ENCODE measurements around the gene DUOX1. TPM values are rescaled to one million over a fixed set of nuclear protein-coding genes. Genes with fewer than 3 reads are reported as not detected.
A peak's percentile ranks its signal among the peaks of the same experiment; 100 is the strongest.

Gene DUOX1
- total RNA-seq, 1 experiment from 2014 or later, result 19.6 TPM

DNA sequence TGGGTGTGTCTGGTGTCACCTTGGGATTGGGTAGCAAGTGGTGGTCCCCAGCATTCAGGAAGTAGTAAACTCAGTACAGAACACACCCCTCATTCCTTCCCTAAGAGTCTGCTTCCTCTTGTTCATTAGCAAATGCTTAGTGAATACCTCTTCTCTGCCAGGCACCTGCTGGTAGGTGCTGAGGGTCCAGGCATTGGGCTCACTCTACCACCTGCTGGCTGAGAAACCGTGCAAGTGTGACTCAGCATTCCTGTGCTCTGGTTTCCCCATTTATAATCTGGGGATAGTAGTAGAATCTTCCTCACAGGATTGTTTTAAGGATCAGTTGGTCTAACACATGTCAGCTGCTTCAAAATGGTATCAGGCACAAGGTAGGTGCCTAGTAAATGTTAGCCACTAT, 53.2 kb downstream of the DUOX1 start:
- Histone ChIP-seq H3K4me3 (replicated peaks in 1 of 2; ENCODE audit: low read depth in 1 of 2, low read length in 2 of 2) (no peak overlapping the region), H4K20me1 (ENCODE audit: insufficient read depth) (no peaks in the 10 kb centered on the region), H3K36me3 (ENCODE audit: control insufficient read depth in 1 of 2, insufficient read depth in 2 of 2, low read length in 2 of 2) (no peaks in the 10 kb centered on the region), H2AFZ (ENCODE audit: low read depth, low read length, poor library complexity, severe bottlenecking) (peak overlapping the region; percentile 8), H3K4me1 (ENCODE audit: control insufficient read depth in 1 of 2, insufficient read depth in 2 of 2, low read length in 2 of 2) (peaks cover 12 to 41% of the 10 kb centered on the region in 2 experiments), H3K9ac (ENCODE audit: low read length) (no peak overlapping the region), H3K79me2 (ENCODE audit: insufficient read depth, low read length) (no peaks in the 10 kb centered on the region), H3K9me2 (ENCODE audit: insufficient read depth) (no peaks in the 10 kb centered on the region), H3K27ac (ENCODE audit: low read depth, low read length) (no peak overlapping the region), H3K27me3 (ENCODE audit: insufficient read depth, low read length) (no peaks in the 10 kb centered on the region), H3K4me2 (ENCODE audit: low read length) (peak overlapping the region; percentile 47), H3K9me3 (ENCODE audit: control insufficient read depth in 1 of 2, insufficient read depth in 1 of 2, low read depth in 1 of 2, low read length in 2 of 2) (no peaks in the 10 kb centered on the region)
- no peak for DNase-seq (ENCODE audit: low read depth, low spot score)
- intact Hi-C loops (cut with micrococcal nuclease), result no loop called here
- ChIA-PET POLR2A (no interaction called here), RAD21 (ENCODE audit: low non-redundant PET in 1 of 2, low total read pairs in 2 of 2, uncharacterized antibody in 2 of 2, unreplicated experiment in 2 of 2) (no interaction called here), CTCF (interaction anchor here (0.7 to 1.0 kb wide), 3 partner anchors 15 to 20 kb away, joined by 3 read pairs; no protein-coding TSS in a partner anchor)
- 0 out of 2 replicates have a peak, but pooled peaks have one; percentile 21 for ATAC-seq
- no TSS peak for BruUV-seq (replicated peaks)
- TF ChIP-seq ZNF274 (IDR thresholded peaks at IDR 0.05; ENCODE audit: low read depth, low read length), result no peak
- TF ChIP-seq, protein P1, sequence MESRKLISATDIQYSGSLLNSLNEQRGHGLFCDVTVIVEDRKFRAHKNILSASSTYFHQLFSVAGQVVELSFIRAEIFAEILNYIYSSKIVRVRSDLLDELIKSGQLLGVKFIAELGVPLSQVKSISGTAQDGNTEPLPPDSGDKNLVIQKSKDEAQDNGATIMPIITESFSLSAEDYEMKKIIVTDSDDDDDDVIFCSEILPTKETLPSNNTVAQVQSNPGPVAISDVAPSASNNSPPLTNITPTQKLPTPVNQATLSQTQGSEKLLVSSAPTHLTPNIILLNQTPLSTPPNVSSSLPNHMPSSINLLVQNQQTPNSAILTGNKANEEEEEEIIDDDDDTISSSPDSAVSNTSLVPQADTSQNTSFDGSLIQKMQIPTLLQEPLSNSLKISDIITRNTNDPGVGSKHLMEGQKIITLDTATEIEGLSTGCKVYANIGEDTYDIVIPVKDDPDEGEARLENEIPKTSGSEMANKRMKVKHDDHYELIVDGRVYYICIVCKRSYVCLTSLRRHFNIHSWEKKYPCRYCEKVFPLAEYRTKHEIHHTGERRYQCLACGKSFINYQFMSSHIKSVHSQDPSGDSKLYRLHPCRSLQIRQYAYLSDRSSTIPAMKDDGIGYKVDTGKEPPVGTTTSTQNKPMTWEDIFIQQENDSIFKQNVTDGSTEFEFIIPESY (IDR thresholded peaks at IDR 0.05; ENCODE audit: extremely low read depth, insufficient replicate concordance, low read length), result no peak
- TF ChIP-seq CBX3 (IDR thresholded peaks at IDR 0.05; ENCODE audit: low read depth), result no peak
- TF ChIP-seq ELF1 (IDR thresholded peaks at IDR 0.05; ENCODE audit: borderline replicate concordance, low read depth), result no peak

DNA sequence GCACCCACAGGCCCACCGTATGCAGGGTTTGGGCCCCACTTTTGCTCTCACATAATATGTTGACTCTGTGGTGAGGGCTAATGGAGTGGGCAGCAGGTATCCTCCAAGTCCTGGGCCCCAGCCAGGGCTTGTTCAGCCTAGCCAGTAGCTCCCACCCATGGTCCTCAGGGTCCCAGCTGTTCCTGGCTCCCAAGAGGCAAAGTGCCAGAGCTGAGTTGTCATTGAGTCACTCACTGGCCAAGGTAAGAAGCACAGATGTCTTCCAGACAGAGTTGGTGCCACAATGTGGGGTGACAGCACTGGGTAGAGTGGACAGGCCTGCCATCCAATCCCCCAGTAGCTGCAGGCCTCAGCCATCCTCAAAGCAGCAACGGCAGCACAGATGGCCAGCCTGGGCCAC, 53.7 kb downstream of the DUOX1 start:
- intact Hi-C loops (cut with micrococcal nuclease), result no loop called here
- Histone ChIP-seq H3K4me2 (ENCODE audit: low read length) (peak overlapping the region; percentile 47), H3K9me3 (ENCODE audit: control insufficient read depth in 1 of 2, insufficient read depth in 1 of 2, low read depth in 1 of 2, low read length in 2 of 2) (no peaks in the 10 kb centered on the region), H3K9ac (ENCODE audit: low read length) (no peak overlapping the region), H3K4me3 (replicated peaks in 1 of 2; ENCODE audit: low read depth in 1 of 2, low read length in 2 of 2) (no peak overlapping the region), H3K9me2 (ENCODE audit: insufficient read depth) (no peaks in the 10 kb centered on the region), H3K4me1 (ENCODE audit: control insufficient read depth in 1 of 2, insufficient read depth in 2 of 2, low read length in 2 of 2) (peaks cover 12 to 45% of the 10 kb centered on the region in 2 experiments), H3K36me3 (ENCODE audit: control insufficient read depth in 1 of 2, insufficient read depth in 2 of 2, low read length in 2 of 2) (no peaks in the 10 kb centered on the region), H2AFZ (ENCODE audit: low read depth, low read length, poor library complexity, severe bottlenecking) (no peak overlapping the region), H3K27me3 (ENCODE audit: insufficient read depth, low read length) (no peaks in the 10 kb centered on the region), H4K20me1 (ENCODE audit: insufficient read depth) (no peaks in the 10 kb centered on the region), H3K27ac (ENCODE audit: low read depth, low read length) (no peak overlapping the region), H3K79me2 (ENCODE audit: insufficient read depth, low read length) (no peaks in the 10 kb centered on the region)
- ATAC-seq (no peak), DNase-seq (ENCODE audit: low read depth, low spot score) (no peak)
- no TSS peak for BruUV-seq (replicated peaks)
- ChIA-PET RAD21 (ENCODE audit: low non-redundant PET in 1 of 2, low total read pairs in 2 of 2, uncharacterized antibody in 2 of 2, unreplicated experiment in 2 of 2) (no interaction called here), POLR2A (no interaction called here), CTCF (interaction anchor here (0.7 to 1.0 kb wide), 2 partner anchors 15 to 20 kb away, joined by 3 read pairs; no protein-coding TSS in a partner anchor)
- no peak for TF ChIP-seq CEBPB (IDR thresholded peaks at IDR 0.05; ENCODE audit: low read depth)
- no peak for TF ChIP-seq SRF (IDR thresholded peaks at IDR 0.05; ENCODE audit: low read depth)
- TF ChIP-seq, protein P2, sequence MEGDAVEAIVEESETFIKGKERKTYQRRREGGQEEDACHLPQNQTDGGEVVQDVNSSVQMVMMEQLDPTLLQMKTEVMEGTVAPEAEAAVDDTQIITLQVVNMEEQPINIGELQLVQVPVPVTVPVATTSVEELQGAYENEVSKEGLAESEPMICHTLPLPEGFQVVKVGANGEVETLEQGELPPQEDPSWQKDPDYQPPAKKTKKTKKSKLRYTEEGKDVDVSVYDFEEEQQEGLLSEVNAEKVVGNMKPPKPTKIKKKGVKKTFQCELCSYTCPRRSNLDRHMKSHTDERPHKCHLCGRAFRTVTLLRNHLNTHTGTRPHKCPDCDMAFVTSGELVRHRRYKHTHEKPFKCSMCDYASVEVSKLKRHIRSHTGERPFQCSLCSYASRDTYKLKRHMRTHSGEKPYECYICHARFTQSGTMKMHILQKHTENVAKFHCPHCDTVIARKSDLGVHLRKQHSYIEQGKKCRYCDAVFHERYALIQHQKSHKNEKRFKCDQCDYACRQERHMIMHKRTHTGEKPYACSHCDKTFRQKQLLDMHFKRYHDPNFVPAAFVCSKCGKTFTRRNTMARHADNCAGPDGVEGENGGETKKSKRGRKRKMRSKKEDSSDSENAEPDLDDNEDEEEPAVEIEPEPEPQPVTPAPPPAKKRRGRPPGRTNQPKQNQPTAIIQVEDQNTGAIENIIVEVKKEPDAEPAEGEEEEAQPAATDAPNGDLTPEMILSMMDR (IDR thresholded peaks at IDR 0.05 in 2 of 3, conservative IDR thresholded peaks at IDR 0.05 in 1 of 3; ENCODE audit: borderline replicate concordance in 1 of 3, insufficient read depth in 1 of 3, low read depth in 2 of 3, low read length in 2 of 3), result no peak
- no peak for TF ChIP-seq EZH2phosphoT487 (IDR thresholded peaks at IDR 0.05; ENCODE audit: borderline replicate concordance)
- no peak for TF ChIP-seq POLR2A (IDR thresholded peaks at IDR 0.05; ENCODE audit: borderline replicate concordance, extremely low read depth, insufficient read depth, insufficient read length)
- TF ChIP-seq ZFX (IDR thresholded peaks at IDR 0.05), result no peak; the same call in 1 of the 2 replicates
- no peak for TF ChIP-seq SIN3A (IDR thresholded peaks at IDR 0.05; ENCODE audit: low read depth)
- TF ChIP-seq JUND (IDR thresholded peaks at IDR 0.05), result no peak
- no peak for TF ChIP-seq RAD21 (IDR thresholded peaks at IDR 0.05; ENCODE audit: low read depth)

Data from HCT116 (cell line).